Liver (tissue), 3 donors: Measurements from ENCODE around the gene MGAT4C.

Experiments used
- CTCF ChIP-seq: fragments of 150-350 bp; IDR thresholded peaks from 2 replicates; pipeline ENCODE4 v1.5.1; 2017; ENCODE audit warnings: improper control_type of control experiment, low read depth, low read length; ENCODE audit not compliant: missing input control
- EGR1 ChIP-seq, 2 donors: IDR thresholded peaks; 2 replicates each; pipeline ENCODE4 v1.6.1; 2016 to 2018; ENCODE audit warnings: antibody characterized with exemption in 2 of 2, low read depth in 2 of 2
- FOXA1 ChIP-seq: IDR thresholded peaks from 2 replicates; pipeline ENCODE4 v1.6.1; 2016; ENCODE audit warnings: antibody characterized with exemption
- FOXA2 ChIP-seq: IDR thresholded peaks from 2 replicates; pipeline ENCODE4 v1.6.1; 2016; ENCODE audit warnings: antibody characterized with exemption
- GABPA ChIP-seq, 2 donors: IDR thresholded peaks in 1 of 2; conservative IDR thresholded peaks in 1 of 2; 2 replicates each; pipeline ENCODE4 v1.6.1; 2016; ENCODE audit warnings: antibody characterized with exemption in 2 of 2, mild to moderate bottlenecking in 1 of 2, moderate library complexity in 1 of 2
- RAD21 ChIP-seq, 2 donors: IDR thresholded peaks; 2 replicates each; pipeline ENCODE4 v1.6.1; 2016; ENCODE audit warnings: antibody characterized with exemption in 2 of 2, mild to moderate bottlenecking in 2 of 2
- REST ChIP-seq: IDR thresholded peaks from 2 replicates; pipeline ENCODE4 v1.6.1; 2016; ENCODE audit warnings: antibody characterized with exemption, mild to moderate bottlenecking
- RXRA ChIP-seq, 2 donors: IDR thresholded peaks; 2 replicates each; pipeline ENCODE4 v1.6.1; 2017 to 2018; ENCODE audit warnings: antibody characterized with exemption in 2 of 2, mild to moderate bottlenecking in 1 of 2
- SP1 ChIP-seq: IDR thresholded peaks from 2 replicates; pipeline ENCODE4 v1.6.1; 2018; ENCODE audit warnings: antibody characterized with exemption, mild to moderate bottlenecking
- TAF1 ChIP-seq: conservative IDR thresholded peaks from 2 replicates; pipeline ENCODE4 v1.6.1; 2016; ENCODE audit warnings: antibody characterized with exemption, mild to moderate bottlenecking
- YY1 ChIP-seq: IDR thresholded peaks from 2 replicates; pipeline ENCODE4 v1.6.1; 2016; ENCODE audit warnings: antibody characterized with exemption, mild to moderate bottlenecking
- TF ChIP-seq, protein P1 (sequence below): IDR thresholded peaks from 2 replicates; pipeline ENCODE4 v1.6.1; 2016; ENCODE audit warnings: antibody characterized with exemption
- TF ChIP-seq, protein P2 (sequence below): IDR thresholded peaks from 2 replicates; pipeline ENCODE4 v1.6.1; 2016; ENCODE audit warnings: antibody characterized with exemption
- TF ChIP-seq, protein P3 (sequence below): IDR thresholded peaks from 2 replicates; pipeline ENCODE4 v1.6.1; 2016; ENCODE audit warnings: antibody characterized with exemption
- donor health status: healthy.
- donor health status: healthy.

GRCh38 chr12:86196465-86196864, 59.7 kb downstream of the MGAT4C start:
- TF ChIP-seq CTCF (no peak), RAD21 (IDR thresholded peaks at IDR 0.05) (no peak), REST (no peak), FOXA2 (no peak), GABPA (IDR thresholded peaks at IDR 0.05 in 1 of 2, conservative IDR thresholded peaks at IDR 0.05 in 1 of 2) (no peak), SP1 (no peak), YY1 (no peak), EGR1 (IDR thresholded peaks at IDR 0.05; ENCODE audit: low read depth in 2 of 2) (no peak), RXRA (IDR thresholded peaks at IDR 0.05) (no peak), TAF1 (no peak), FOXA1 (no peak)
- TF ChIP-seq, protein P1, sequence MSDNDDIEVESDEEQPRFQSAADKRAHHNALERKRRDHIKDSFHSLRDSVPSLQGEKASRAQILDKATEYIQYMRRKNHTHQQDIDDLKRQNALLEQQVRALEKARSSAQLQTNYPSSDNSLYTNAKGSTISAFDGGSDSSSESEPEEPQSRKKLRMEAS: no peak
- TF ChIP-seq, protein P2, sequence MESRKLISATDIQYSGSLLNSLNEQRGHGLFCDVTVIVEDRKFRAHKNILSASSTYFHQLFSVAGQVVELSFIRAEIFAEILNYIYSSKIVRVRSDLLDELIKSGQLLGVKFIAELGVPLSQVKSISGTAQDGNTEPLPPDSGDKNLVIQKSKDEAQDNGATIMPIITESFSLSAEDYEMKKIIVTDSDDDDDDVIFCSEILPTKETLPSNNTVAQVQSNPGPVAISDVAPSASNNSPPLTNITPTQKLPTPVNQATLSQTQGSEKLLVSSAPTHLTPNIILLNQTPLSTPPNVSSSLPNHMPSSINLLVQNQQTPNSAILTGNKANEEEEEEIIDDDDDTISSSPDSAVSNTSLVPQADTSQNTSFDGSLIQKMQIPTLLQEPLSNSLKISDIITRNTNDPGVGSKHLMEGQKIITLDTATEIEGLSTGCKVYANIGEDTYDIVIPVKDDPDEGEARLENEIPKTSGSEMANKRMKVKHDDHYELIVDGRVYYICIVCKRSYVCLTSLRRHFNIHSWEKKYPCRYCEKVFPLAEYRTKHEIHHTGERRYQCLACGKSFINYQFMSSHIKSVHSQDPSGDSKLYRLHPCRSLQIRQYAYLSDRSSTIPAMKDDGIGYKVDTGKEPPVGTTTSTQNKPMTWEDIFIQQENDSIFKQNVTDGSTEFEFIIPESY: no peak
- TF ChIP-seq, protein P3, sequence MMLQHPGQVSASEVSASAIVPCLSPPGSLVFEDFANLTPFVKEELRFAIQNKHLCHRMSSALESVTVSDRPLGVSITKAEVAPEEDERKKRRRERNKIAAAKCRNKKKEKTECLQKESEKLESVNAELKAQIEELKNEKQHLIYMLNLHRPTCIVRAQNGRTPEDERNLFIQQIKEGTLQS: no peak
